KOPT-K1 (cell line): ENCODE results near the gene ZNF846.
"Not testable (repeated sequence)": the region's sequence is repeated elsewhere in the genome, so short reads cannot be mapped to it uniquely, and the experiment has no call there.

Source experiments
- H3K27ac ChIP-seq: fragments of 200-600 bp; sonication (generic); 2 replicates; pipeline ENCODE4 v1.5.1; 2016; ENCODE audit warnings: antibody characterized with exemption, mild to moderate bottlenecking, low read depth, low read length; ENCODE audit not compliant: poor library complexity, severe bottlenecking
- H3K36me3 ChIP-seq: fragments of 200-600 bp; sonication (generic); 2 replicates; pipeline ENCODE4 v1.5.1; 2017; ENCODE audit warnings: antibody characterized with exemption, mild to moderate bottlenecking, low read length, moderate library complexity; ENCODE audit not compliant: insufficient read depth
- H3K9me3 ChIP-seq: fragments of 200-600 bp; sonication (generic); 2 replicates; pipeline ENCODE4 v1.5.1; 2017; ENCODE audit warnings: antibody characterized with exemption, low read length, mild to moderate bottlenecking; ENCODE audit not compliant: insufficient read depth, poor library complexity, severe bottlenecking

The ZNF846 gene

DNA sequence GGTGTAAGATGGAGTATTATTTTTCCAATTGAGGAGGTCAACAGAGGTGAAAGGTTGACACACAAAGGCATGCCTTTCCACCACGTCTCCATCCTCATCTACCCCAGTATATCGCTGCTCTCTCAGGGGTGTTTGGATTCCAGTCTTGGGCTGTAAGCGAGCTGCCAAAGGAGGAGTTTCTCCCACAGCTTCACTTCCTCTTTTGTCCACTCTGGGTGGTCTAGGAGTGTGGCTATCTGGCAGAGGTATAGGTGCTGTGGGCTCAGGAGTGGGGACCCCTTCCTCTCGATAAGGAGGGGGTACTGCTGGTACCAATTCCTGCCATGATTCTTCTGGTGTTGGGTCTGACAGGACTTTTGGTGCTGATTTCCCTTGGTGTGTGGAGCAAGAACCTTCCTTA is 39.4 kb downstream of the ZNF846 start:
- Histone ChIP-seq H3K9me3 (peaks cover 7% of the 10 kb centered on the region), H3K27ac (no peak overlapping the region), H3K36me3 (no peaks in the 10 kb centered on the region)

DNA sequence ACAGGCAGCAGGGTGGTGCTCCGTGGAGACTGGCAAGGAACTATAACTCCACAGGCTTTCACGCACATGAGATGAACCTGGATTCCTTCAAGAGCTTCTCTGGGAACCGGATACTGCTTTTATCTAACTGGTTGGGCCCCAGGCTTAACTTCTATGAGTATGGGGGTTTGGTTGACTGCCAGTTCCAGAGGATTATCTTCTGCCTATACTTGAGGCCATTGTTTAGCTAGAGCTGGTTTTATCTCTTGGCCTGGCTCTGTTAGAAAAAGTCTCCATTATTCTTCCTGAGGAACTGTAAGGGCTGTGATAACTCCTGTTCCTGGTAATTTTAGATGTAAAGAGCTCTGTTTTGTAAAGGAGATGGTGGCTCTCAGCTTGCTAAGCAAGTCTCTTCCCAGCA is 40.9 kb downstream of the ZNF846 start:
- H3K9me3 ChIP-seq: peaks cover 16% of the 10 kb centered on the region

GRCh38 chr19:9725508-9726201 is 42.9 kb downstream of the ZNF846 start:
- H3K27ac ChIP-seq: not testable (repeated sequence)
- peaks cover 16% of the 10 kb centered on the region for H3K9me3 ChIP-seq

More for the DNA sequence above, 40.9 kb downstream of the ZNF846 start:
- H3K36me3 ChIP-seq: no peaks in the 10 kb centered on the region
- no peak overlapping the region for H3K27ac ChIP-seq

DNA sequence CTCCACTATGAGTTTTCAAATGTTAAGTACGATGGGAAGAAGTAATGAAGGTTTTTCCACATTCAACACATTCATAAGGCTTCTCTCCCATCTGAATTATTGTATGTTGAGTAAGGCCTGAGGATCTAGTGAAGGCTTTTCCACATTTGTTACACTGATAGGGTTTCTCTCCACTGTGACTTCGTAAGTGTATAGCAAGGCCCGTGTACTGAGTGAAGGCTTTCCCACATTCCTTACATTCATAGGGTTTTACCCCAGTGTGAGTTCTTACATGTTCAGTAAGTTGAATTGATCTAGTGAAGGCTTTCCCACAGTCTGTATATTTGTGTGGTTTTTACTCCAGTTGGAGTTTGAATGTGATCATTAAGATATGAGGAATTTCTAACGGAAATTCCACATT is 44.4 kb downstream of the ZNF846 start:
- H3K9me3 ChIP-seq: peaks cover 16% of the 10 kb centered on the region
- no peak overlapping the region for H3K27ac ChIP-seq
- no peaks in the 10 kb centered on the region for H3K36me3 ChIP-seq

More at GRCh38 chr19:9725508-9726201, 42.9 kb downstream of the ZNF846 start:
- H3K36me3 ChIP-seq: not testable (repeated sequence)

DNA sequence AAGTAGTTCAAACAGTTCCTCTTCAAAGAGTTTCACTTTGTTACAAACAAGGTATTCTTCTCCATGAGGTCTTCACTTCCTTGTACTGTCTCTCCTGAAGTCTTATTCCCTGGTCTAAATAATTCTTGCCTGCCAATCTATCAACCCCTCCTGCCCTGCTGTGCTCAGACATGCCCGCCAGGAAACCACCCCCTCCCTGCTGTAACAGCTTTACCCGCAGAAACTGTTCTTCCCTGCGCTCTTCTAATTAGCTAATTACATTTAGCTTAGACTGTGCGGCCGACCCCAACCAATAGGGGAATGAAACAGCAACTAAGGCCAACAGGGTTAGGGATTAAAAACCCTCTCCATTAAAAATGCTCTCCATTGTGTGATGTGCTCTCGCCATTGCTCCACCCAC is 46.7 kb downstream of the ZNF846 start:
- Histone ChIP-seq H3K36me3 (no peaks in the 10 kb centered on the region), H3K9me3 (peaks cover 16% of the 10 kb centered on the region), H3K27ac (peak overlapping the region; percentile 22)

GRCh38 chr19:9720541-9720940 is 48.0 kb downstream of the ZNF846 start:
- Histone ChIP-seq H3K36me3 (no peaks in the 10 kb centered on the region), H3K27ac (no peak overlapping the region), H3K9me3 (peaks cover 16% of the 10 kb centered on the region)

DNA sequence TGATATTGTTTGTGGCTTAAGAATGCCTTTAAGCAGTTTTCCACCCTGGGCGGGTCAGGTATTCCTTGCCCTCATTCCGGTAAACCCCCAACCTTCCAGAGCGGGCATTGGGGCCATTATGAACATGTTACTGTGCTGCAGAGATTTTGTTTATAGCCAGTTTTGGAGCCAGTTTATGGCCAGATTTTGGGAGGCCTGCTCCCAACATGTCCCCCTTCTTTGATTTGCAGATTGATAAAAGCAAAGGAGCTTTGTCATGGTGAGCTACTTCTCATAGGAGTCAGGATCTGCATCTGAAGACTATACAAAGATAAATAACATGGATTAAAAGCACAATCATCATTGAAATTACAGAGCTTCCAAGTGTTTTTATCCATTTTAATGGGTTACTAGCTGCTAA is 56.7 kb downstream of the ZNF846 start:
- no peaks in the 10 kb centered on the region for H3K36me3 ChIP-seq
- H3K9me3 ChIP-seq: peaks cover 37% of the 10 kb centered on the region
- H3K27ac ChIP-seq: no peak overlapping the region

DNA sequence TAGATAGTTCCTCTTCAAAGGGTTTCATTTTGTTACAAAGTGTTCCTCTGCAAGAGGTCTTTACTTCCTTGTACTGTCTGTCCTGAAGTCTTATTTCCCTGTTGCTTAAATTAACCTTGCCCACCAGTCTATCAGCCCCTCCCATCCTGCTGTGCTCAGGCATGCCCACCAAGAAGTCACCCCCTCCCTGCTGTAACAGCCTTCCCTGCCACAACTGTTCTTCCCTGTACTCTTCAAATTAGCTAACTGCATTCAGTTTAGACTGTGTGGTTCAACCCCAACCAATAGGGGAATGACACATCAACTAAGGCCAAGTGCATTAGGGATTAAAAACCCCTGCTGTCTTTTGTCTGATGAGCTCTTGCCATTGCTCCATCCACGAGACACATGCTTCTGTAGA is 59.2 kb downstream of the ZNF846 start:
- peaks cover 37% of the 10 kb centered on the region for H3K9me3 ChIP-seq

DNA sequence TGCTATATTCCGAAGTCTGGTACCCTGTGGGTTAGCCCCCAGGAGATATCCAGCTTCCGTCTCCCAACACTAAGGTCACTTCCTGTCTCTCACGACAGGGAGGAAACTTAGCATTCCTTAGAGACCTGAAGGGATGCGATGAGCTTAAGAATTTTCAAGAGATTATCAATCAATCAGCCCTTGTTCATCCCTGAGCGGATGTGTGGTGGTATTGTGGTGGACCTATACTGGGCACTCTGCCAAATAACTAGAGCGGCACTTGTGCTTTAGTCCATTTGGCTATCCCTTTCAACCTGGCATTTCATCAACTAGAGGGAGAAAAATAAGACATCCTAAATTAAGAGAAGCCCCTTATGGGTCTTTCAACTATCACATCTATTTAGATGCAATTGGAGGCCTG is 62.7 kb downstream of the ZNF846 start:
- Histone ChIP-seq H3K36me3 (no peaks in the 10 kb centered on the region), H3K9me3 (peaks cover 18% of the 10 kb centered on the region), H3K27ac (no peak overlapping the region)

More for the DNA sequence above, 59.2 kb downstream of the ZNF846 start:
- Histone ChIP-seq H3K36me3 (no peaks in the 10 kb centered on the region), H3K27ac (no peak overlapping the region)

DNA sequence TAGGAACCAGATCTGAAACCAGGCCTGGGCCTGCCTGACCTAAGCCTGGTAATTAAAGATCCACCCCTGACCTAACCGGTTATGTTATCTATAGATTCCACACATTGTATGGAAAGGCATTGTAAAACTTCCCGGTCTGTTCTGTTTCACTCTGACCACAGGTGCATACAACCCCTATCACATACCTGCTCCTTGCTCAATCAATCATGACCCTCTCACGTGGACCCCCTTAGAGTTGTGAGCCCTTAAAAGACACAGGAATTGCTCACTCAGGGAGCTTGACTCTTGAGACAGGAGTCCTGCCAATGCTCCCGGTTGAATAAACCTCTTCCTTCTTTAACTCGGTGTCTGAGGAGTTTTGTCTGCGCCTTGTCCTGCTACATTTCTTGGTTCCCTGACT is 66.4 kb downstream of the ZNF846 start:
- H3K9me3 ChIP-seq: peaks cover 16% of the 10 kb centered on the region
- H3K27ac ChIP-seq: no peak overlapping the region
- no peaks in the 10 kb centered on the region for H3K36me3 ChIP-seq
